HFFc6 (cell line): Measurements from ENCODE around the gene CNTFR. TPM values are rescaled to one million over a fixed set of nuclear protein-coding genes. Genes with fewer than 3 reads are reported as not detected.

Source experiments
- DNase-seq: peaks from one replicate; pipeline ENCODE4 v3.0.0-alpha.2; 2018
- H3K27ac Mint-ChIP-seq: 2 replicates; pipeline ENCODE4 v1.8.0; 2020; ENCODE audit warnings: mild to moderate bottlenecking, mixed read lengths
- H3K27me3 Mint-ChIP-seq: 2 replicates; pipeline ENCODE4 v1.8.0; 2021; ENCODE audit warnings: mild to moderate bottlenecking, moderate library complexity, mixed read lengths; ENCODE audit not compliant: insufficient read depth
- H3K36me3 Mint-ChIP-seq: 2 replicates; pipeline ENCODE4 v1.8.0; 2021; ENCODE audit warnings: low read depth, mixed read lengths
- H3K4me1 Mint-ChIP-seq: 2 replicates; pipeline ENCODE4 v1.8.0; 2020; ENCODE audit warnings: low read depth, mixed read lengths
- H3K4me3 Mint-ChIP-seq: 2 replicates; pipeline ENCODE4 v1.8.0; 2020; ENCODE audit warnings: mild to moderate bottlenecking, moderate library complexity, mixed read lengths
- H3K9me3 Mint-ChIP-seq: 2 replicates; pipeline ENCODE4 v1.8.0; 2020; ENCODE audit warnings: mild to moderate bottlenecking, mixed read lengths
- total RNA-seq, 6 experiments: library from RNA; stranded (reverse); fragmentation: NEBNext Ultra II Directional; extraction: Animal tissue kit (Norgen Biotek cat#: 25700); gene quantifications; 2 replicates in 1 of 6; 3 replicates in 5 of 6; pipeline ENCODE4 v1.2.3, GENCODE V29; 2021
- TF ChIP-seq, protein P1 (sequence below): fragments of 200-600 bp; sonication (generic); IDR thresholded peaks from 2 replicates; pipeline ENCODE4 v1.5.0; 2021; ENCODE audit warnings: antibody characterized with exemption, mild to moderate bottlenecking

The CNTFR gene
- total RNA-seq, 6 experiments from 2014 or later: not detected

- no peaks in the 10 kb centered on the region for H3K9me3 Mint-ChIP-seq
- no peak overlapping the region for H3K4me3 Mint-ChIP-seq
- H3K4me1 Mint-ChIP-seq: no peaks in the 10 kb centered on the region
- no peak for DNase-seq
- TF ChIP-seq, protein P1, sequence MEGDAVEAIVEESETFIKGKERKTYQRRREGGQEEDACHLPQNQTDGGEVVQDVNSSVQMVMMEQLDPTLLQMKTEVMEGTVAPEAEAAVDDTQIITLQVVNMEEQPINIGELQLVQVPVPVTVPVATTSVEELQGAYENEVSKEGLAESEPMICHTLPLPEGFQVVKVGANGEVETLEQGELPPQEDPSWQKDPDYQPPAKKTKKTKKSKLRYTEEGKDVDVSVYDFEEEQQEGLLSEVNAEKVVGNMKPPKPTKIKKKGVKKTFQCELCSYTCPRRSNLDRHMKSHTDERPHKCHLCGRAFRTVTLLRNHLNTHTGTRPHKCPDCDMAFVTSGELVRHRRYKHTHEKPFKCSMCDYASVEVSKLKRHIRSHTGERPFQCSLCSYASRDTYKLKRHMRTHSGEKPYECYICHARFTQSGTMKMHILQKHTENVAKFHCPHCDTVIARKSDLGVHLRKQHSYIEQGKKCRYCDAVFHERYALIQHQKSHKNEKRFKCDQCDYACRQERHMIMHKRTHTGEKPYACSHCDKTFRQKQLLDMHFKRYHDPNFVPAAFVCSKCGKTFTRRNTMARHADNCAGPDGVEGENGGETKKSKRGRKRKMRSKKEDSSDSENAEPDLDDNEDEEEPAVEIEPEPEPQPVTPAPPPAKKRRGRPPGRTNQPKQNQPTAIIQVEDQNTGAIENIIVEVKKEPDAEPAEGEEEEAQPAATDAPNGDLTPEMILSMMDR: no peak
- H3K27me3 Mint-ChIP-seq: peaks cover 49% of the 10 kb centered on the region
- no peaks in the 10 kb centered on the region for H3K36me3 Mint-ChIP-seq
- H3K27ac Mint-ChIP-seq: no peak overlapping the region
These were observed 75.8 kb downstream of the CNTFR start for GRCh38 chr9:34513567-34514214.

- Mint-ChIP-seq H3K27me3 (peaks cover 49% of the 10 kb centered on the region), H3K4me3 (no peak overlapping the region), H3K9me3 (no peaks in the 10 kb centered on the region), H3K27ac (no peak overlapping the region), H3K4me1 (no peaks in the 10 kb centered on the region), H3K36me3 (no peaks in the 10 kb centered on the region)
- DNase-seq: no peak
- TF ChIP-seq, protein P1: no peak
These were observed 77.1 kb downstream of the CNTFR start for GRCh38 chr9:34512131-34513078.

DNA sequence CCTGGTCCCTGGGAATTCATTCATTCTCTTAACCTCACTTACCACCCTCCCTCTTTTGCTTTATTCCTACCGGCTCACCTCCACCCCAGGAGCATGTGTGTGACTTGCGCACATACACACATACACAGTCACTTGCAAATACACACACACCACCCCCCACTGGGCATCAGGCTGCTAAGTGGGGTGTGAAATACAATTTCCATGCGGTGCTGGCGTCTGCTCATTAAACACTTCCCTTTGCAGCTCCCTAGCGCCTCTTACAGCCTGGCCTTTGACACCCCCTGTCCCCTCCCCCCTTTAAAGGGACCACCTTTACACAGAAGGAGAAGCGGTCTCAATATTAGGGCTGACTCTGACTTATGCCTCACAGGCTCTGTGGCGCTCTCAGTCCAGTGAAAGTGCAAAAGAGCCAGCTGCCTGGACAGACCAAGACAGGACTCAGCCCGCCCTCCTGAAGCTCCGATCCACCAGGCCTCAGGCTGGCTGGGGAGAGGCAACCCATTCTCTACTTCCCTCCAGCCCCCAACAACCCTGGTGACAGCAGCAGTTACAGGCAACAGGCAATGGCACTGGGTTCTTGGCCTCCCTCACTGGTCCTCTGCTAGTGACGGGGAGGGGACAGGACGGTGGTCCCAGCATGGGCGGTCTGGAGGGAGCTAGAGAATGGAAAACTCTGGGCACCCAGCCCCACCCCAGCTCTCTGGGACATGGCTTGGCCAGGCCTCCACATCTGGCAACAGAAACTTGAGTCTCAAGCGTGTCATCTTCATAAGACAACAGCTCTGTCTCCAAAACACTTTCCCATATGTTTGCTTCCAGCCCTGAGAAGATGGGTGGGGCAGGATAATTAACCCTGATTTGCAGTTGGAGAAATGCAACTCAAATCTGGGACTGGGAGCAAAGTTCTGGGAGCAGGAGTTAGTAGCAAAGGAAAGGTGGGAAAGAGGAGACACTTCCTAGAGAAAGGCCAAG, 78.7 kb downstream of the CNTFR start:
- H3K27me3 Mint-ChIP-seq: peaks cover 37% of the 10 kb centered on the region
- TF ChIP-seq, protein P1: no peak
- no peaks in the 10 kb centered on the region for H3K36me3 Mint-ChIP-seq
- no peak overlapping the region for H3K4me3 Mint-ChIP-seq
- H3K4me1 Mint-ChIP-seq: no peaks in the 10 kb centered on the region
- H3K27ac Mint-ChIP-seq: no peak overlapping the region
- no peaks in the 10 kb centered on the region for H3K9me3 Mint-ChIP-seq
- DNase-seq: no peak

GRCh38 chr9:34508951-34509350, 80.6 kb downstream of the CNTFR start:
- H3K27ac Mint-ChIP-seq: no peak overlapping the region
- H3K36me3 Mint-ChIP-seq: no peaks in the 10 kb centered on the region
- TF ChIP-seq, protein P1: no peak
- no peaks in the 10 kb centered on the region for H3K9me3 Mint-ChIP-seq
- H3K4me3 Mint-ChIP-seq: no peak overlapping the region
- no peak for DNase-seq
- H3K4me1 Mint-ChIP-seq: no peaks in the 10 kb centered on the region
- peaks cover 37% of the 10 kb centered on the region for H3K27me3 Mint-ChIP-seq

DNA sequence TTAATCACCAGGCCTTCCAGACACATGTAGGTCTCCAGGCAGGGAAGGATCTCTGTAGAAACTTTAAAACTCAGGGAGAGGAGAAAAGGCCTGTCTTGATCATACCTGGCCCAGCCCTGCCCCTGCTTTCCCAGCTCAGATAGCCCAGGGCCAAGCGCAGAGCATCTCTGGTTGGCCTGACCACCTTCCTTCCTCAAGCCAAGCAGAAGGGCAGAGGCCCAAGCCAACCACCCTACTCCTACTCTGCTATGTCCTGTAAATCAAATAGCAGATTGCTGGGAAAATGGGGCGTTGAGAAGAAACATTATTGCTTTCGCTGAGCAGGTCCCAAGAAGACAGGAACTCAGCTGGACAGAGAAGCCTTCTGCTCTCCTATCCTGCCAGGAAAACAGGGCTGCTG, 81.1 kb downstream of the CNTFR start:
- DNase-seq: no peak
- Mint-ChIP-seq H3K27ac (no peak overlapping the region), H3K27me3 (peaks cover 39% of the 10 kb centered on the region), H3K4me3 (no peak overlapping the region), H3K36me3 (no peaks in the 10 kb centered on the region), H3K9me3 (no peaks in the 10 kb centered on the region), H3K4me1 (no peaks in the 10 kb centered on the region)
- TF ChIP-seq, protein P1: no peak
